ENCODE data around the gene ANKRD63. TPM values are rescaled to one million over a fixed set of nuclear protein-coding genes. Genes with fewer than 3 reads are reported as not detected.

ANKRD63 gene
- total RNA-seq, 1 experiment from 2014 or later, result 1.2 TPM

GRCh38 chr15:40234783-40235182, 48.1 kb downstream of the ANKRD63 start:
- H3K36me3 Mint-ChIP-seq, result peaks cover 3% of the 10 kb centered on the region
- no peak overlapping the region for H3K4me3 Mint-ChIP-seq
- H3K4me1 Mint-ChIP-seq, result peaks cover 12% of the 10 kb centered on the region
- ChIA-PET CTCF (interaction anchor here (1.8 to 21.7 kb wide), 3 partner anchors 39 to 189 kb away, joined by 6 to 273 read pairs (median 8); no protein-coding TSS in a partner anchor), POLR2A (no interaction called here)
- H3K9me3 Mint-ChIP-seq, result no peaks in the 10 kb centered on the region
- ATAC-seq, result no peak
- no peak for DNase-seq (ENCODE audit: low spot score)
- no peak for TF ChIP-seq FOXJ3 (CRISPR knock-in tag; IDR thresholded peaks at IDR 0.05; ENCODE audit: borderline replicate concordance)
- TF ChIP-seq MAX (CRISPR knock-in tag; IDR thresholded peaks at IDR 0.05), result no peak
- no peak for TF ChIP-seq ATF1 (CRISPR knock-in tag; IDR thresholded peaks at IDR 0.05)
- TF ChIP-seq ZNF425 (CRISPR knock-in tag; conservative IDR thresholded peaks at IDR 0.05), result no peak
- TF ChIP-seq E2F4 (CRISPR knock-in tag; IDR thresholded peaks at IDR 0.05; ENCODE audit: borderline replicate concordance, low read depth), result no peak
- TF ChIP-seq ZBTB21 (CRISPR knock-in tag; IDR thresholded peaks at IDR 0.05; ENCODE audit: borderline replicate concordance), result no peak
- TF ChIP-seq TCF7 (CRISPR knock-in tag; IDR thresholded peaks at IDR 0.05; ENCODE audit: low read depth), result no peak
- no peak for TF ChIP-seq RELA (CRISPR knock-in tag; IDR thresholded peaks at IDR 0.05; ENCODE audit: borderline replicate concordance)
- TF ChIP-seq CTCF (IDR thresholded peaks at IDR 0.05), result no peak
- TF ChIP-seq ATF2 (CRISPR knock-in tag; IDR thresholded peaks at IDR 0.05; ENCODE audit: borderline replicate concordance, low read depth), result no peak
- TF ChIP-seq ZNF423 (CRISPR knock-in tag; IDR thresholded peaks at IDR 0.05), result no peak
- no peak for TF ChIP-seq ATF6 (CRISPR knock-in tag; IDR thresholded peaks at IDR 0.05)
- no peak for TF ChIP-seq NR2C2 (CRISPR knock-in tag; IDR thresholded peaks at IDR 0.05)
- TF ChIP-seq TP53 (CRISPR knock-in tag; IDR thresholded peaks at IDR 0.05), result no peak
- no peak for TF ChIP-seq ERG (CRISPR knock-in tag; IDR thresholded peaks at IDR 0.05)
- TF ChIP-seq ZNF532 (CRISPR knock-in tag; IDR thresholded peaks at IDR 0.05; ENCODE audit: borderline replicate concordance), result no peak
- no peaks in the 10 kb centered on the region for H3K27me3 Mint-ChIP-seq (ENCODE audit: low read depth)
- peak overlapping the region; percentile 60 for H3K27ac Mint-ChIP-seq
